ENCODE measurements around the gene MYO16.

Gene MYO16

DNA sequence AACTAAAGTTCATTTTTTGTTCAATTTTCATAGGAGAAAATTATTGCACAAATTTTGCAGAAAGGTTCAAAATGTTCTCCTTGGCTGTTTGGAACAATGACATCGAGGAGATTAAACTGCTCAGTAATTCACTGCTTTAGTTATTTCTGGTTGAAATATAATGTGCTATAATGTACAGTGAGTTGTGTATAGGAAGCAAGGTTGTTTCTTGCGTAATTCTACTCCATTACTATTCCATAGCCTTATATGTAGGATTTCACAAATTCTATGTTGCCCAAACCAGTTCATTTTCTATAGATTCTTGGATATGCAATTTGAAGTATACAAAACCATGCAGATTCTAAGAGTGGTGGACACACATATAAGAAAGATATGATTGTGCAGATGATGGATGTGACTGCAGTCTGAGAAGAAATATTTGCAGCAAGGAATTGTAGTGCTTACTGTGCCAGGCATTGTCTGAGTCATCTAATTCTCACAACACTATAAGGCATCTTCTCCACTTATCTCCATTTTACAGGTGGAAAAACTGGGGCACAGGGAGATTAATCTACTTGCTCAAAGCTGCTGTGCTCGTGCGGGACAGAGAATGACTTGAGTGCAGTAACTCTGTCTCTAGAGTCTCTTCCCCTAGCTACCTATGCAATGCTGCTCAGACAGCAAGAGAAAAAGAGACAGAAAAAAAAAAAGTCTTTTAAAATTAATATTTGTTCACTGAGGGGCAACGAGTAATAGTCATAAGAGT, 515.5 kb downstream of the MYO16 start:
- no peak for FAIRE-seq
- no peak for DNase-seq (ENCODE audit: insufficient read length, low spot score)

DNA sequence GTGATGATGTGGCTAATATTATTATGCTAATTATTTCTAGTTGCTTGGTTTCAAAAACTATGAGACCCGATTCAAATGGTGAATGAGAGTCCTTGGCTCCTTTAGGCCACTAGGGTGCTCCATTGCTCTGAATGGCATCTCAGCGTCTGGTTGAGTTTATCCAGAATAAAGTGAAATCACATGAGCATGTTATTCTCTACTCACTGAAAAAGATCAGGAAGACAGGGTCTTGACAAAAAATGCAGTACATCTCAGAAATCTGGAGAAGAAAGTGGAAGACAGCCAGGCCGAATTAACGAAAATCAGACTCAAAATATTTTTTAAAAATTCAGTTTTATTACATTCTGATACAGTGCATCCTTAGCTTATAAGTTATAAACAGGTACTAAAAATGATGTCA, 516.2 kb downstream of the MYO16 start:
- peak; percentile 61 for DNase-seq (ENCODE audit: insufficient read length, low spot score)
- no peak for FAIRE-seq

DNA sequence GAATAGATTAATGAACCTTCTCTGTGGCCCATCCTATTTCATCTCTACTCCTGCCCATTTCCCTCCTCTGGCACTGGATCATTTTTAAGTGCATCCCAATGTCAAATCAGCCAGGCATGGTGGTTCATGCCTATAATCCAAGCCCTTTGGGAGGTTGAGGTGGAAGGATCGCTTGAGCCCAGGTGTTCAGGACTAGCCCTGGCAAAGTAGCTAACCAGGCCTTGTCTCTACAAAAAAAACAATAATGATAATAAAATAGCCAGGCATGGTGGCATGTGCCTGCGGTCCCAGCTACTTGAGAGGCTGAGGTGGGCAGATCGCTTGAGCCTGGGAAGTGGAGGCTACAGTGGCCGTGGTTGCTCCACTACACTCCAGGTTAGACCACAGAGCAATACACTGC, 517.0 kb downstream of the MYO16 start:
- DNase-seq (ENCODE audit: insufficient read length, low spot score) (no peak), FAIRE-seq (no peak)

DNA sequence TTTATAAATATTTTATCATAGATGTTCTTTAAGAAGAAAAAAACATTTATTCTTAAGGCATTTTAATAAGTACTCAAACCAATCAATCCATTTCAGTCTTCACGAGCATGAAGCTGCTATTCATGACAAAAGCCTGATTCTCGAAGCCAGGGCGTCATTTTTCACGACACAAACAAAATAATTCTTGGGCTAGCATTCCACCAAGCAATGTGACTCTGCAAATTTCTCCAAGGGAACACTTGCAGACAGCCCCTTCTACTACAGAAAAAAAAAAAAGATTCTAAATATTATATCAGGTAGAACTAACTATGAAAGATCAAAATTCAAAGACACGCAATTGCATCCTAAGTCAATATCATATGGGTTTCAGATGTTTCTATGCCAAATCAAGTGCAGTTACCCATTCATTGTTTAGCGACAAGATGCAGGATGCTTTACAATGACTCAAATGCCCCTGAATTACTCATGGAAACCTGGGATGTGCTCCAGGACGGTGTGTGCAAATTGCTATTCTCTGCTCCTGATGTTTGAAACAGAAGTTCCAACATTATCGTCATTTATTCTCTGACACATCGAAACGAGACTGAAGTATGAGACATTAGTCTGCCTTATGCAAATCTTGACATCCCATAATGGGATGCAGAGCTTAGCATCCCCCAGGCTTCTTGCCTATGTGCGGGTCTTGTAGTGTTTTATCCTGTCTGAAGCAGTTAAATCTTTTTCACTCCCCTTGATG, 517.7 kb downstream of the MYO16 start:
- FAIRE-seq, result no peak
- peak; percentile 13 for DNase-seq (ENCODE audit: insufficient read length, low spot score)

DNA sequence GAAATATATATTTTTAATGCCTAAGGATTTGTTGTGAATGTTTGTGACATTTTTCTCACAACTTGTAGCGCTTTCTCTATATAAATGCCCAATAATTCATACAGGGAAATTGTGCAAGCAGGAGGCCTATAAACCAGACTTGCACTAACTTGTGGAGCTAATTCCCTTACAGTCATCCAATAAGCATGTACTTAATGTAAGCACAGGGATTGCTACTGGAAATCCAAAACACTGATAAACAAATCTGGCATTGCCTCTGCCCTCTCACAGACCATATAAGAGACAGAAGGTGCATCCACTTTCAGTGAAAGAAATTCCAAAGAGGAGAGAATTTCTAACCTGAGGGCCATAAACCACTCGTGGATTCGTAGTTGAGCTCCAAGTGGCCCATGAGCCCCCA, 518.8 kb downstream of the MYO16 start:
- no peak for DNase-seq (ENCODE audit: insufficient read length, low spot score)

DNA sequence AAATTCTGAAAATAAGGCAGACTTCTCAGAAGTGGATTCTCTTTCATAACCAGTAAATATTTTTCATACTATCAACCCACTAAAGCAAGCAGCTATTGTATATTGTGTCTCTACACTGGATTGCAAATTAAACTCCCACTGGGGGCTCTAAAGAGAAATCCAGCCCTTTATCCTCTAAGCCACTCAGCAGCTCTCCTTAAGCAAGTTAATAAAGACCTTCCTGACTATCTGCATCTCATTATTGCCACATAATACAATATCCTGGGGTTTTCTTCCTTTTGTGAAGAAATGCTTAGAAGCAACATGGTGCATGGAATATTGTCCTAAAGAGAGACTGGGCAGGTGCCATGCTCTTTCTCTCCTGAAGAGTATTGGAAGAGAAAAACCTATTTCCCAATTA, 521.3 kb downstream of the MYO16 start:
- DNase-seq (ENCODE audit: insufficient read length, low spot score) (no peak), FAIRE-seq (no peak)

More for the DNA sequence above, 518.8 kb downstream of the MYO16 start:
- no peak for FAIRE-seq

DNA sequence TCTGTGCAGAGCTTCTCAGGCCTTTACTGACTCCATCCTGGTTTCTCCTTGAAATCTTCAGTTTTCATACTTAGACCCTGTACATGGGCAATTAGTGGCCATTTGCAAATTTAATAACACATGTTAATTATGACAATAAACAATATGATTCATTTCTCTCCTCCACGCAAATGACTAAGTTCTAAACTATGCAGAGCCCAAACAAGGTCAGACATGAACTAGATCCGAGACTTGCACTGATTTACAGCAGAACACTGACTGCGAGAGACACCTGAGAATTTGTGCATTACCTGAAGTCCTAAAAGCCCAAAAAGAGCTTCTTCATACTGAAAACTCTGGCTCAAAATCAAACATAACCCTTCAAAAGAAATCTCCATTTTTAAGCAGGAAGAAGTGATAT, 521.8 kb downstream of the MYO16 start:
- no peak for DNase-seq (ENCODE audit: insufficient read length, low spot score)
- FAIRE-seq, result no peak

DNA sequence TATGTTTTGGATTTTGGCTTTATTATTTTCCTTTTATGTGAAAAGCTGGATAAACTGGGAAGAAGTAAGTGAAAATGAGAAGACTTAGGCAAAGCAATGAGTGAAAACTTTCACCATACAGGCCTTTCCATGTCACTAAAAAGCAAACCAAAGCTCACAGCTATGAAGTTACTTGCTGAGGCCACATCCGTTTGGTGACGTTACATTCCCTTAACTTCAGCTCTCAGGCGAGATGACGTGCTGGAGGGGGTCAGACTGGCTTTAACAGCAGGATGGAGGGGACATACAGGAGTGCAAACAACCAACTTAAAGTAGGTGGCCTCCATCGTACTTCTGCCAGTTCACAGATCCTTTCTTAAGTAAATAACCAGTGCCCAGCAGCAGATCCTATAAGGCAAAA, 522.3 kb downstream of the MYO16 start:
- no peak for FAIRE-seq
- DNase-seq (ENCODE audit: insufficient read length, low spot score), result no peak

DNA sequence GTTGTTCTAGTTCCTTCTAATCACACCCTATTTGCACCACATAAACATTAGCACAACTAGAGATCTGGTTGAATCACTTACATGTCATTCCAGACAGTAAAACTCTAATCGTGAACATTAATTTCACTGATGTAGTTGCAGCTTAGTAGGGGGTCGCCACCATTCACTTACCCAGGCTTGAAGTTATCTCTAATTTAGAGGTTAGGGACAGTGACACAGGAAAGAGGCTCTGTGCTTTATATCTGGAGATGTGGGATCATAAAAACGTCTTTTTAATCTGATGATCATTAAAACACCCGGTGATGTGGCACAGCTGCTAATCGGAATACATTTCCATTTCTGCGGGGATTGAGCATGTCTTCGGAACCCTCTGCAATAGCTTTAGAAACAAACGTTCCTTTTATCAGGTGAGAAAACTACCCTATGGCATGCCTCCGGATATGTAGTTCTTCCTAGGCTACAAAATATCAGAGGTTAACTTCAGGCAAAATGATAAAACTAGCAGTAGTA, 523.0 kb downstream of the MYO16 start:
- DNase-seq (ENCODE audit: insufficient read length, low spot score) (no peak), FAIRE-seq (no peak)

DNA sequence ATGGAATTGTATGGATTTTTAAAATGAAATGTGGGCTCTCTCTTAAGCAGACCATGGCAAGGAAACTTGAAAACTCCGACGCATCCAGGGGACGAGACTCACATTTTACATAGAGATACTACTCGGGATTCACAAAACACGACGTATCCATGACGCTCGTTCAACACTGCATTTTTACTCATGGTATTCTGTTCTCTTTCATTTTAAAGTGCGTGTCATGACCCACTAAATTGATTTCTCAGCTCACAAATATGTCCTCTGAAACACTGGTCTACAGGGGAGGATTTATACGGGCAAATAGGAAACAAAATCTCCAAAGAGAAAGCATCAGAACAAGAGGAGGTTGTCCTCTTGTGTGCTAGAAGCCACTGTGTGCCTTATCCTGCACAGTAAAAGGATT, 523.5 kb downstream of the MYO16 start:
- DNase-seq (ENCODE audit: insufficient read length, low spot score) (no peak), FAIRE-seq (no peak)

DNA sequence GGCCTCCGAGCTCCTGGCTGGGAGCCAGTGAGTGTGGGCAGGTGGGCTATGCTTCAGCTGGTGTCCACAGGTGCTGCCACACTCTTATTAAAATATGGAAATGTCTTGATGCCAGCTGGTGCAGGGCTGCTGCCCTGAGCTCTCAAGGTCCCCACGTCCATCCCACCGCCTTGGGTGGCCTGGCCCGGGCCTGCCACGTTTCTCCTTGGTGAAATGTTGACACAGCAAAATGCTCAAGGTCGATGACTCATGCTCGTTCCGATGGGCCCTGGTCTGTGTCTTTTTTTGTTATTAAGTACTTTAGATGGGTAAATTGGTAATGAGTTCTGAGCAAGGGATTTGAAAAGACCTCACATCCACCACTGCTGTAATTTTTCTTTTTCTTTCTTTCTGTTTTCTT, 524.7 kb downstream of the MYO16 start:
- DNase-seq (ENCODE audit: insufficient read length, low spot score) (no peak), FAIRE-seq (no peak)

DNA sequence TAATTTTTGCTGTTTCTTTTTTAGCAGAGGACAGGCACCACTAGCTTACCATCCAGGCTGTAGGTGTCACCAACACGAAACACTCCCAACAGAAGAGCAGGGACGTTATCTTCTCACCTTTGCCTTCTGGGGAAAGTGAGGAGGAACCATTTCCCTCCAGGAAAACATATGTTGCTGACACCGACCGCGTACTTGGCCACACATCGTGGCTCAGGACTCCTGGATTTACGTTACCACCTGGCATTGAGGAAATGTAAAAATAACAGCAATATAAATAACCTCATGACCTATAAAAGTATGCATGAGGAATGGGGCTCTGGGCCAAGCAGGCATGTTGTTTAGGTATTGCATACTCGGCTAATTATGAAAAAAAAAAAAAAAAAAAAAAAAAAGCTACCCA, 525.1 kb downstream of the MYO16 start:
- no peak for FAIRE-seq
- DNase-seq (ENCODE audit: insufficient read length, low spot score), result no peak

DNA sequence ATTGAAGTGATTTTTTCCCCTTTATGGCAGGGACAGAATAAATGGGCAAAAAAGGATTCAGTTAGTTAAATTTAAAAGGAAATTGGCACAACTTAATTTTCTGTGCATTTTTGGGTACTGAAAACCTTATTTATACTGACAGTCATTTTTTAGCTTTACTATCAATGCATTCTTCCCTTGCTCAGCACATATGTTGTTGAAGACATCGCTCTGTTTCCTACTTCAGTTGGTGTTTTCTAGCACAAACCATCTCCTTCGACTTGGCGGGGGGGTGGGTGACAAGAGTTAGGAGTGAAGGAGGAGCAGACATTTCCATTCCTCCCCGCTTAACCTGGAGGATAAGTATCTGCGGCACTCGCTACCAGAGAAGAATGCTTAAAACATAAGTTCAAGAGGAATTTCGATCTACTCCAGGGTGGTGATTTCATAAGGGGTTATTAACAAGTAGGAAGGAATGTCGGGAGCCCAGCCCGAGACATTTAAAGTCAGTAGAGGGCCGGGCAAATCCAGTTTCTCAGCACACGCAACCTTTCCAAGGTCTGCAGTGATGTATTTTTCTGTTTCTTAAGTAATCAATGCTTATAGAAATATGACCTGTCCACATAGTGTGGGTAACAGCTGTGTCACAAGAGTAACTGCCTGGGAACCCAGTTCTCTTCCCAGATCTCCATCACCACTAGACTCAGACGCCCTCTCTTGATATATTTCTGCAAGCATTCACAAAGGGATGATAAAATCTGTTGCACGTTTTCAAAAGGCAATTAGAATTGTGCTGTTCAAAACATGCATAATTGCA, 525.8 kb downstream of the MYO16 start:
- FAIRE-seq, result no peak
- peak; percentile 38 for DNase-seq (ENCODE audit: insufficient read length, low spot score)

DNA sequence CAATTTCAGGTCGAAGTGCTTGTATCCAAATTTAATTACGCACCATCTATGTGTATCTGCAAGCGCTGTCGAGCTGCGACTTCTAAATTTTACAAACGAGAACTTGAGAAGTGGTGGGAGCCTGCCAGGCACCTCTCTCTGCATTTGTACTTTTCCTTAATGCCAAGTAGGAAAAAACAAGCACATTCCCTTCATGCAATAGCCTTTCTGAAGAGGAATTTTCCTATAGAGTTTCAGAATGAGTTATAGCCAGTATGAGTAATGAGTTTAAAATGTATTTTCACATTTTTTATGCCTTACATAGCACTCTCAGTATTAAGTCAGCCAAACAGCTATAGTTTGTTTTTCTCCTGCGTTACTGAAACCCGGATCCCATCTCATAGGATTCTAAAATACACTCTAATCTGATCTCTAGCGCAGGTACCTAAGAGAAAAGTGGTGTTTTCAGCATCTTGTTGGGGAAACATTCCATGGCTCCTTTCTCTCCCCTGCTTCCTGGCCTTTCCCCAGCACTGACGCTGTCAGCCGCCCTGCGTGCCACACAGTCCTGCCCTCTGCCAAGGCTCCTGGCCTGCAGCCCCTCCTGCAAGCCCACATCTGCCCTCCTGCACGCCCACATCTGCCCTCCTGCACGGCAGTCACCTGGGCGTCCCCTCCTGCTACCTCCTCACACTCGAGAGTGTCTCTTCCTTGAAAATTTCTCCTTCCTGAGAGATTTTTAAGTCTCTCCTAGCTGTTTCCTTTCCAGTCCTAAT, 526.9 kb downstream of the MYO16 start:
- peak; percentile 42 for DNase-seq (ENCODE audit: insufficient read length, low spot score)
- no peak for FAIRE-seq

DNA sequence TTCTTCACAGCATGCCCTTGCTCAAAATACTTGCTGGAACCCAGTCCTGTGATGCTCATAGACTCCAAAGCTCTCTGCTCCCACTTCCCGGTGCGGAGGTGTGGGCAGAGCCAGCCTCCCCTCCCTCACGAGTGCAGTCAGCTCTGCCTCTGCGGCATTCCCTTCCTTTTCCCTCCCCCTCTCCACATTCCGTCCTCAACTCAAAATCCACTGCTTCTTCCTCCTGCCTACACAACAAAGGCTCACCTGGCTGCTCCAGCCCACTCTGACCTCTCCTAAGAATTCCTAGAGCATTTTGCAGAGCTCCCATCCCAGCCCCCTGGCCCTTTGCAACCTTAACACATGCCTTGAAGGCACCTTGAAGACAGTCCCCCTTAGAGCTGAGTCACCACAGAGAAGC, 527.9 kb downstream of the MYO16 start:
- DNase-seq (ENCODE audit: insufficient read length, low spot score) (no peak), FAIRE-seq (no peak)

DNA sequence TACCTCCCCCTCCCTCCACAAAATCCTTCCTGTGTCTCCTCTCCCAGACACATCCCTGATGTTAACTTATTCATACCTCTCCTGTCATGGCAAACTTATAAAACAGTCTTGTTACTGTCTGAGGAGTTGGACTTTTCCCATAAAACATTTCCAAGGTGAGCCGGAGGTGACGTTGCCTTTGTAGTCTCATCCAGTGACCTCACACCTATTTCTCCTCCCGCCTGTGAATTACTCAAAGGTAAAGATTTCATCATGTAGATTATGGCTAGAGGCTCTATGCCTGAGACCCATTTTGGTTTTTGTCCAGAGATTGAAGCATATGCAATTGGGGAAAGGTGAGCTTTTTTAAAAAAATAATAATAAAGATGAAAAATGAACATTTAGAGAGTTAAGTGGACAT, 529.0 kb downstream of the MYO16 start:
- DNase-seq (ENCODE audit: insufficient read length, low spot score) (no peak), FAIRE-seq (no peak)

DNA sequence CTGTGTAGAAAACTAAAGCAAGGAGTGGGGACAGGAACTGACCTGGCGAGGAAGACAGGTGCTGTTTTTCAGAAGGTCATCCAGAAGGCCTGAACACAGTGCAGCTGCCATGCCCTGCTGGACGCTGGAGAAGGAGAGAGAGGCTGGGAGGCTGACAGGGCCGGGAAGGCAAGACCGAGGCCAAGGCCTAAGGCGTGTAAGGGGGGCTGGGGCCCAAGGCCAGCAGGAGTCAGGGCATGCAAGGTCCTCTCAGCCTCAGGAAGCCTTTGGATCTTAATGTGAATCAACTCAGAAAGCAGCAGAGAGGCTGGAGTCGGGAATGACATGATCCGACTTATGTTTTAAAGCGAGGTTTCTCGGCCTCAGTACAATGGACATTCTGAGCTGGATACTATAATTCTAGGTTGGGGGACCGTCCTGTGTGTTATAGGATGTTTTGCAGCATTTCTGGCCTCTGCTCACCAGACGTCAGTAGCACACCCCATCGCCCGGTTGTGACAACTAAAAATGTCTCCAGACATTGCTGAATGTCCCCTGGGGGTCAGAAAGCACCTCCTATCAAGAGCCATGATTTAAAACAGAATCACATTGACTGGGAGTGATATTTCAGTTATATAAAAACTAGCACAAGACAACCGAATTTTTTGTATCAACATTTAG, 530.4 kb downstream of the MYO16 start:
- no peak for DNase-seq (ENCODE audit: insufficient read length, low spot score)
- no peak for FAIRE-seq

DNA sequence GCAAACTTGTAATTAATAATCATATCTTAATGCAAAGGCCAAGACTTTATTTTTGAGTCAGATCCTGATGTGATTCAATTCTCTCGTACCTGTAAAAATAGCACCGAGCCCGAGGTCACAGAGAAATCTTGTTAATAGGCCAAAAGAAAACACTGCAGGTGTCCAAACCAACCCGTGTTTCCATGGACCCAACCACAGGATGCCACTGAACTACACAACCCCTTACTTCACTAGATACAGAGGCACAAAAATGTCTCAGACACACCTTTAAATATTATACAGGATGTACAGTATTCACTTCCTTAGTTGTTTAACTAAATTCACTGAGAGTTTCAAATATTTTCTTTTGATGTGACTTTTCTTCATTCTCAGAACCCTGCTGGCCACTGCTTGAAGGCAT, 530.9 kb downstream of the MYO16 start:
- FAIRE-seq (no peak), DNase-seq (ENCODE audit: insufficient read length, low spot score) (no peak)

DNA sequence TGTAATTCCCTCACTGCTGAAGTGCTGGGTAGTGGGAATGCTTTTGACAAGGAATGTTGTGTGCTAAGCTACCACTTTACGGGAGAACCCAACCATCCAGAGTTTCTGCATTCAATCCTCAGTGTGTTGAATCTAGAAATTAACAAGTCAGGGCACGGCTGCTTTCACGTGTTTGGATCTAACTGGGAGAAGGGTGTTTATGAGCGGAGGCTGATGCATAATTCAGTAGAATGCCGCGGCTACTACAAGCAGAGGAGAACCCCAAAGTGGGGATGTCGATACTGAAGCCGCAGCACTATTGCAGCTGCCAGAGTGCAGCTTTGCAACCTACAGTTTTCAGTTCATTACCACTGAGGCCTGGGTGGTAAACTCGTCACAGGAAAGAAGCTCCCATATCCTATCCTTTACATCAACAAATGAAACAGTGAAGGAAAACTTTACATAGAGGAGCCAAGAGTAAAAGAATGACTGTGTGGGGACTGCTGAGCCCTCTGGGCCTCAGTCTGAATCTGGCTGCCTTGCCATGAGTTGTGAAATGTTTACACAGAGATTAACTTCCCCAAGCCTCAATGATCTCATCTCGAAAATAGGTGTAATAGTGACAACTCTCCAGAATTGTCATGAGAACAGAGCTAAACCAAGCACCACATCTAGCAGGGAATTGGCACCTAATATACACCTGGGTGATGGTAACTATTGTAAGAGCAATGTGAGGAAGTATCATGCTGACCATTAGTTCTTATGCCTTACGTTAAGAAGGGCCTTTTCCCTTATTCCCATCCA, 531.7 kb downstream of the MYO16 start:
- FAIRE-seq (no peak), DNase-seq (ENCODE audit: insufficient read length, low spot score) (no peak)

Measured in HTR-8/SVneo (cell line).